Fibroblast of upper back skin (primary cell): Measurements from ENCODE around the gene ZNF687.
A peak's percentile ranks its signal among the peaks of the same experiment; 100 is the strongest.
"Not testable (repeated sequence)": the region's sequence is repeated elsewhere in the genome, so short reads cannot be mapped to it uniquely, and the experiment has no call there.

Experiments
- DNase-seq: peaks from one replicate; pipeline ENCODE4 v3.0.0-alpha.2; 2013

Gene ZNF687

GRCh38 chr1:151281969-151282882 lies at the start of gene ZNF687:
ZNF687 (plus strand) TSS chr1:151282299; CDS start chr1:151286292, 3,993 bp downstream.
- DNase-seq, result peak; percentile 100

- no peak for DNase-seq
Measured at GRCh38 chr1:151235235-151235634, 46.9 kb upstream of the ZNF687 start.

- DNase-seq, result no peak
Measured at GRCh38 chr1:151237678-151238466, 44.2 kb upstream of the ZNF687 start.

- DNase-seq, result peak; percentile 94
Measured at GRCh38 chr1:151238467-151238739, 43.7 kb upstream of the ZNF687 start.

- DNase-seq, result no peak
Measured at GRCh38 chr1:151242442-151242841, 39.7 kb upstream of the ZNF687 start.

- DNase-seq, result no peak
Measured at GRCh38 chr1:151243683-151244216, 38.3 kb upstream of the ZNF687 start.

- no peak for DNase-seq
Measured at GRCh38 chr1:151246786-151247185, 35.3 kb upstream of the ZNF687 start.

- DNase-seq, result peak; percentile 75
Measured at GRCh38 chr1:151251656-151252470, 30.2 kb upstream of the ZNF687 start.

- peak; percentile 97 for DNase-seq
Measured at GRCh38 chr1:151254217-151255213, 27.6 kb upstream of the ZNF687 start, which contains the start of gene PSMD4. PSMD4 (plus strand) TSS chr1:151254734; CDS start chr1:151254783, 49 bp downstream.

- DNase-seq, result no peak
Measured at GRCh38 chr1:151255381-151255780, 26.7 kb upstream of the ZNF687 start.

GRCh38 chr1:151259351-151259750 lies 22.7 kb upstream of the ZNF687 start:
- no peak for DNase-seq

- no peak for DNase-seq
Measured at GRCh38 chr1:151265446-151266236, 16.5 kb upstream of the ZNF687 start.

- DNase-seq, result no peak
Measured at GRCh38 chr1:151266315-151266714, 15.8 kb upstream of the ZNF687 start.

- DNase-seq, result no peak
Measured at GRCh38 chr1:151266821-151267220, 15.3 kb upstream of the ZNF687 start.

- DNase-seq, result no peak
Measured at GRCh38 chr1:151267760-151268159, 14.3 kb upstream of the ZNF687 start.

- no peak for DNase-seq
Measured at GRCh38 chr1:151273924-151274466, 8.1 kb upstream of the ZNF687 start.

GRCh38 chr1:151275341-151275740 lies 6.8 kb upstream of the ZNF687 start:
- not testable (repeated sequence) for DNase-seq

- DNase-seq, result no peak
Measured at GRCh38 chr1:151277249-151277648, 4.8 kb upstream of the ZNF687 start.

- peak; percentile 99 for DNase-seq
Measured at GRCh38 chr1:151281225-151281968, 702 bp upstream of the ZNF687 start.
